Amniotic epithelial cell (primary cell): ENCODE measurements around the gene FZD7.

Experiments used
- DNase-seq: peaks from one replicate; pipeline ENCODE4 v3.0.0-alpha.2; 2010; ENCODE audit warnings: low read depth

Gene FZD7

GRCh38 chr2:202067589-202067988 is 33.9 kb downstream of the FZD7 start:
- DNase-seq = no peak

GRCh38 chr2:202069170-202070067 is 35.8 kb downstream of the FZD7 start:
- peak; percentile 46 for DNase-seq

- DNase-seq = no peak
Observed at GRCh38 chr2:202071107-202071506, 37.5 kb downstream of the FZD7 start.

GRCh38 chr2:202072226-202072625 is 38.6 kb downstream of the FZD7 start:
- peak; percentile 21 for DNase-seq

- no peak for DNase-seq
Observed at GRCh38 chr2:202072737-202073401, 39.2 kb downstream of the FZD7 start, which contains the start of gene KIAA2012. KIAA2012 (plus strand) TSS chr2:202073255; CDS start chr2:202073628, 373 bp downstream.

- DNase-seq = no peak
Observed at GRCh38 chr2:202074324-202074723, 40.7 kb downstream of the FZD7 start.

GRCh38 chr2:202079310-202079709 is 45.7 kb downstream of the FZD7 start:
- no peak for DNase-seq

- no peak for DNase-seq
Observed at GRCh38 chr2:202084265-202084664, 50.6 kb downstream of the FZD7 start.
